ENCODE results near the gene BRF1.

Gene BRF1

GRCh38 chr14:105185973-105186372, 114.8 kb downstream of the BRF1 start:
- H3K4me1 ChIP-seq (ENCODE audit: insufficient read depth, low read length, poor library complexity, severe bottlenecking) = peaks cover 6% of the 10 kb centered on the region
- H3K36me3 ChIP-seq (ENCODE audit: insufficient read depth, low read length) = no peaks in the 10 kb centered on the region
- no peak overlapping the region for H3K4me3 ChIP-seq (ENCODE audit: low read length, poor library complexity, severe bottlenecking)
- no peaks in the 10 kb centered on the region for H3K9me3 ChIP-seq (ENCODE audit: insufficient read depth, low read depth, low read length)
- no peaks in the 10 kb centered on the region for H4K20me1 ChIP-seq (ENCODE audit: insufficient read depth, low read length, poor library complexity, severe bottlenecking)
- TF ChIP-seq CTCF (conservative IDR thresholded peaks at IDR 0.05; ENCODE audit: low read length) (no peak), EZH2phosphoT487 (IDR thresholded peaks at IDR 0.05; ENCODE audit: borderline replicate concordance) (no peak)
- no peaks in the 10 kb centered on the region for H3K79me2 ChIP-seq (ENCODE audit: insufficient read depth, low read length)
- H2AFZ ChIP-seq (ENCODE audit: low read length) = no peak overlapping the region
- H3K9ac ChIP-seq (ENCODE audit: low read depth, low read length, poor library complexity, severe bottlenecking) = no peak overlapping the region
- no peaks in the 10 kb centered on the region for H3K9me2 ChIP-seq (replicated peaks; ENCODE audit: low read depth, low read length)
- no peak overlapping the region for H3K4me2 ChIP-seq (ENCODE audit: low read depth, low read length, poor library complexity, severe bottlenecking)
- H3F3A ChIP-seq (ENCODE audit: low read depth) = no peaks in the 10 kb centered on the region
- H3K27me3 ChIP-seq (ENCODE audit: insufficient read depth, low read length, poor library complexity, severe bottlenecking) = no peaks in the 10 kb centered on the region

GRCh38 chr14:105185001-105185400, 115.8 kb downstream of the BRF1 start:
- Histone ChIP-seq H3K9ac (ENCODE audit: low read depth, low read length, poor library complexity, severe bottlenecking) (no peak overlapping the region), H3K4me1 (ENCODE audit: insufficient read depth, low read length, poor library complexity, severe bottlenecking) (peaks cover 13% of the 10 kb centered on the region)

DNA sequence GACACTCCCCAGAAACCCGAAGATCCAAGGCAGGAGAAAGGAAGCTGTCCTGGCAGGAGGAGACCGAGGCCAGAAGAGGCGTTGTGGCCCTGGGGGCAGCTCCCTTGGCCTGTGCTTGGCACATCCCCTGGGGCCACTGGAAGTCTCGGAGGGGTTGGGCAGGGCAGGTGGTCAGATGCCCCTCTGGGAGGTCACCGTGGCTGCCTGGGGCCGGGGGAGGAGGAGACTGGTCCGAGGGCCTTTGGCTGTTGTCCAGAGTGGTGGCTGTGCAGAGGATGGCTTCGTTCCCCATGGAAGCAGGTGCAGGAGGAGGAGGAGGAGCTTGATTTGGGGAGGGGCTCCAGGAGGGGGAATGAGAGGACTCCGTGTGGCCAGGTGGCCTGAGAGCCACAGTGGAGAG, 116.3 kb downstream of the BRF1 start:
- Histone ChIP-seq H3K79me2 (ENCODE audit: insufficient read depth, low read length) (peaks cover 5% of the 10 kb centered on the region; the same call in 1 of the 2 replicates), H3K4me1 (ENCODE audit: insufficient read depth, low read length, poor library complexity, severe bottlenecking) (peaks cover 13% of the 10 kb centered on the region), H3K9me2 (replicated peaks; ENCODE audit: low read depth, low read length) (no peaks in the 10 kb centered on the region), H3K9me3 (ENCODE audit: insufficient read depth, low read depth, low read length) (no peaks in the 10 kb centered on the region), H3F3A (ENCODE audit: low read depth) (no peaks in the 10 kb centered on the region), H3K36me3 (ENCODE audit: insufficient read depth, low read length) (no peaks in the 10 kb centered on the region), H3K27me3 (ENCODE audit: insufficient read depth, low read length, poor library complexity, severe bottlenecking) (no peaks in the 10 kb centered on the region), H4K20me1 (ENCODE audit: insufficient read depth, low read length, poor library complexity, severe bottlenecking) (no peaks in the 10 kb centered on the region), H2AFZ (ENCODE audit: low read length) (no peak overlapping the region), H3K4me3 (ENCODE audit: low read length, poor library complexity, severe bottlenecking) (no peak overlapping the region), H3K4me2 (ENCODE audit: low read depth, low read length, poor library complexity, severe bottlenecking) (no peak overlapping the region), H3K9ac (ENCODE audit: low read depth, low read length, poor library complexity, severe bottlenecking) (no peak overlapping the region)
- TF ChIP-seq CTCF (conservative IDR thresholded peaks at IDR 0.05; ENCODE audit: low read length) (no peak), EZH2phosphoT487 (IDR thresholded peaks at IDR 0.05; ENCODE audit: borderline replicate concordance) (no peak)

More at GRCh38 chr14:105185001-105185400, 115.8 kb downstream of the BRF1 start:
- Histone ChIP-seq H3K9me2 (replicated peaks; ENCODE audit: low read depth, low read length) (no peaks in the 10 kb centered on the region), H2AFZ (ENCODE audit: low read length) (no peak overlapping the region), H3K79me2 (ENCODE audit: insufficient read depth, low read length) (no peaks in the 10 kb centered on the region; the same call in 1 of the 2 replicates), H3K4me3 (ENCODE audit: low read length, poor library complexity, severe bottlenecking) (no peak overlapping the region), H3F3A (ENCODE audit: low read depth) (no peaks in the 10 kb centered on the region), H3K27me3 (ENCODE audit: insufficient read depth, low read length, poor library complexity, severe bottlenecking) (no peaks in the 10 kb centered on the region), H4K20me1 (ENCODE audit: insufficient read depth, low read length, poor library complexity, severe bottlenecking) (no peaks in the 10 kb centered on the region), H3K9me3 (ENCODE audit: insufficient read depth, low read depth, low read length) (no peaks in the 10 kb centered on the region), H3K36me3 (ENCODE audit: insufficient read depth, low read length) (no peaks in the 10 kb centered on the region), H3K4me2 (ENCODE audit: low read depth, low read length, poor library complexity, severe bottlenecking) (no peak overlapping the region)
- TF ChIP-seq EZH2phosphoT487 (IDR thresholded peaks at IDR 0.05; ENCODE audit: borderline replicate concordance) (no peak), CTCF (conservative IDR thresholded peaks at IDR 0.05; ENCODE audit: low read length) (no peak)
